GM12878 (cell line): Measurements from ENCODE around the gene LTBP2. TPM values are rescaled to one million over a fixed set of nuclear protein-coding genes. Genes with fewer than 3 reads are reported as not detected.

Experiments
- ATAC-seq: fragments of 200-7000 bp; cut with Tn5 transposase; 3 replicates; pipeline ENCODE4 v1.9.1; 2020; ENCODE audit warnings: mild to moderate bottlenecking, moderate library complexity
- BruUV-seq: library from RNA; stranded (reverse); fragments of 400-500 nt; replicated peaks from 2 replicates; lab custom pipeline; 2021; lab: Mats Ljungman, UMichigan
- CTCF ChIA-PET: fragments of 300-600 bp; sonication (Branson Sonifier 250); formaldehyde crosslinking; extraction: SDS; loops from one replicate; lab custom pipeline; 2021; ENCODE audit warnings: inconsistent platforms; lab: Yijun Ruan, JAX
- POLR2A ChIA-PET: fragments of 350-600 bp; formaldehyde crosslinking; extraction: SDS; loops from one replicate; lab custom pipeline; 2021; ENCODE audit warnings: inconsistent platforms; lab: Charles Lee
- RAD21 ChIA-PET: fragments of 300-600 bp; sonication (Branson Sonifier 250); formaldehyde crosslinking; loops from one replicate; lab custom pipeline; 2023; ENCODE audit warnings: antibody characterized with exemption; ENCODE audit not compliant: unreplicated experiment; lab: Charles Lee
- SMC1A ChIA-PET: fragments of 300-600 bp; sonication (Branson Sonifier 250); formaldehyde crosslinking; loops from one replicate; lab custom pipeline; 2023; ENCODE audit not compliant: unreplicated experiment, uncharacterized antibody; lab: Charles Lee
- DNase-seq: peaks from one replicate; pipeline ENCODE4 v3.0.0-alpha.2; 2011; ENCODE audit warnings: low read depth, low spot score
- FAIRE-seq: peaks from 3 replicates; lab custom pipeline; 2011; peaks lifted over from hg19 to GRCh38; lab: Jason Lieb, UNC
- H2AFZ ChIP-seq: 2 replicates; pipeline ENCODE4 v1.6.0; 2011; ENCODE audit warnings: low read depth, low read length, control low read depth; ENCODE audit not compliant: control insufficient read depth
- H3K27ac ChIP-seq: 2 replicates; pipeline ENCODE4 v1.5.1; 2011; ENCODE audit warnings: control low read depth; ENCODE audit not compliant: control insufficient read depth, insufficient read depth
- H3K27me3 ChIP-seq, 2 experiments: replicated peaks in 1 of 2; 2 replicates each; pipeline versions ENCODE4 v1.6.0 to v1.6.1; 2011; ENCODE audit warnings: low read length in 1 of 2; ENCODE audit not compliant: control insufficient read depth in 2 of 2, insufficient read depth in 2 of 2
- H3K36me3 ChIP-seq, 2 experiments: 2 replicates each; pipeline ENCODE4 v1.5.1; 2011; ENCODE audit warnings: low read length in 1 of 2; ENCODE audit not compliant: control insufficient read depth in 2 of 2, insufficient read depth in 2 of 2
- H3K4me1 ChIP-seq: 2 replicates; pipeline ENCODE4 v1.6.1; 2011; ENCODE audit warnings: mild to moderate bottlenecking, low read length, moderate library complexity, mixed read lengths; ENCODE audit not compliant: control insufficient read depth, insufficient read depth
- H3K4me2 ChIP-seq: 2 replicates; pipeline ENCODE4 v1.6.0; 2011; ENCODE audit warnings: control low read depth; ENCODE audit not compliant: control insufficient read depth, insufficient read depth
- H3K4me3 ChIP-seq: fragments of 200-600 bp; sonication (generic); 2 replicates; pipeline ENCODE4 v1.5.1; 2016
- H3K79me2 ChIP-seq: 2 replicates; pipeline ENCODE4 v1.6.0; 2011; ENCODE audit warnings: low read length; ENCODE audit not compliant: control insufficient read depth, insufficient read depth
- H3K9ac ChIP-seq: 2 replicates; pipeline ENCODE4 v1.8.0; 2011; ENCODE audit warnings: low read length, control low read depth, mixed read lengths; ENCODE audit not compliant: control insufficient read depth, insufficient read depth
- H3K9me3 ChIP-seq: replicated peaks from 3 replicates; pipeline ENCODE4 v1.5.1; 2011; ENCODE audit warnings: mild to moderate bottlenecking, low read length; ENCODE audit not compliant: control insufficient read depth, insufficient read depth
- H4K20me1 ChIP-seq: 2 replicates; pipeline ENCODE4 v1.6.0; 2011; ENCODE audit not compliant: control insufficient read depth, insufficient read depth
- BRCA1 ChIP-seq: IDR thresholded peaks from 2 replicates; pipeline ENCODE4 v1.6.1; 2011; ENCODE audit warnings: low read depth, low read length, improper control_type of control experiment
- CBX3 ChIP-seq: fragments of 200-600 bp; sonication (generic); IDR thresholded peaks from 2 replicates; pipeline ENCODE4 v1.6.1; 2016; ENCODE audit warnings: low read depth, borderline replicate concordance
- GATAD2B ChIP-seq: fragments of 450-650 bp; conservative IDR thresholded peaks from 2 replicates; pipeline ENCODE4 v1.6.1; 2017; ENCODE audit warnings: low read depth, mild to moderate bottlenecking, moderate library complexity
- IRF4 ChIP-seq: IDR thresholded peaks from 2 replicates; pipeline ENCODE4 v1.6.1; 2011; ENCODE audit warnings: low read depth, low read length
- IRF5 ChIP-seq: fragments of 450-650 bp; IDR thresholded peaks from 2 replicates; pipeline ENCODE4 v1.6.1; 2017; ENCODE audit warnings: borderline replicate concordance
- NR2C1 ChIP-seq: fragments of 450-650 bp; IDR thresholded peaks from 2 replicates; pipeline ENCODE4 v1.6.1; 2017; ENCODE audit warnings: antibody characterized with exemption, mild to moderate bottlenecking, moderate library complexity
- NRF1 ChIP-seq: conservative IDR thresholded peaks from 2 replicates; pipeline ENCODE4 v1.6.1; 2011; ENCODE audit warnings: mild to moderate bottlenecking, low read depth, low read length, improper control_type of control experiment
- YBX1 ChIP-seq: fragments of 450-650 bp; IDR thresholded peaks from 2 replicates; pipeline ENCODE4 v1.6.1; 2016; ENCODE audit warnings: antibody characterized with exemption
- ZNF207 ChIP-seq: fragments of 450-650 bp; IDR thresholded peaks from 2 replicates; pipeline ENCODE4 v1.6.1; 2014; ENCODE audit warnings: antibody characterized with exemption, mild to moderate bottlenecking, borderline replicate concordance
- ZNF384 ChIP-seq: IDR thresholded peaks from 2 replicates; pipeline ENCODE4 v1.6.1; 2012; ENCODE audit warnings: low read depth, mild to moderate bottlenecking, low read length, improper control_type of control experiment, borderline replicate concordance
- WGBS: methylation state at CpG from one replicate; pipeline ENCODE4 v1.1.6; 2016; ENCODE audit warnings: low lambda C conversion rate; ENCODE audit not compliant: insufficient replicate concordance, insufficient coverage; ENCODE audit errors: missing lambda C conversion rate; 5-methylcytosine and 5-hydroxymethylcytosine counted together
- in situ Hi-C: fragments of 300-500 bp; cut with MboI; formaldehyde crosslinking; loops from 9 replicates; pipeline ENCODE4 v1.14.3; 2018; ENCODE audit warnings: mixed read lengths
- intact Hi-C: fragments of 100-400 bp; cut with micrococcal nuclease; formaldehyde crosslinking; loops from one replicate; pipeline ENCODE4 v1.14.2; 2022; ENCODE audit not compliant: unreplicated experiment
- polyA plus RNA-seq, 11 experiments: library from polyadenylated mRNA; depleted of rRNA in 4 of 11; unstranded in 6 of 11; stranded (reverse) in 5 of 11; fragments of >200 nt; fragmentation: Nextera tagmentation in 4 of 11; fragmentation: Illumina TruSeq in 1 of 11; extraction: Ambion mirVana in 4 of 11; extraction: Trizol in 1 of 11; gene quantifications; 1 replicate in 1 of 11; 2 replicates in 10 of 11; pipeline versions ENCODE4 v1.2.1 to v1.2.3, GENCODE V29; 2011 to 2016; ENCODE audit warnings: inconsistent platforms in 2 of 11, missing spikeins in 2 of 11, low read depth in 1 of 11
- total RNA-seq, 4 experiments: library from RNA; depleted of rRNA in 3 of 4; stranded (reverse); fragments of >200 nt in 3 of 4; fragmentation: Illumina TruSeq in 1 of 4; extraction: Trizol in 1 of 4; gene quantifications; 2 replicates each; pipeline versions ENCODE4 v1.2.1 to v1.2.3, GENCODE V29; 2013 to 2021

The LTBP2 gene
- total and polyA plus RNA-seq, 10 of the 15 experiments (the other 5 are each of a cell fraction or from before 2014, with no cell fraction given): 0.03 to 0.23 (median 0.06) TPM; not detected in 1

GRCh38 chr14:74482571-74482970 is 129.5 kb downstream of the LTBP2 start:
- Histone ChIP-seq H3K27ac (no peak overlapping the region), H4K20me1 (no peaks in the 10 kb centered on the region), H3K27me3 (no peaks in the 10 kb centered on the region), H2AFZ (no peak overlapping the region), H3K79me2 (no peaks in the 10 kb centered on the region), H3K9ac (no peak overlapping the region), H3K4me1 (no peaks in the 10 kb centered on the region), H3K36me3 (no peaks in the 10 kb centered on the region; a peak in 2 of 4 replicates), H3K9me3 (no peaks in the 10 kb centered on the region), H3K4me2 (no peak overlapping the region), H3K4me3 (no peak overlapping the region)
- ATAC-seq (no peak), DNase-seq (no peak), FAIRE-seq (no peak)
- no TSS peak for BruUV-seq
- CTCF ChIA-PET: interaction anchor here (1.3 kb wide), 2 partner anchors 10 to 20 kb away, joined by 3 to 5 read pairs; partner anchors contain the start of genes ISCA2 and NPC2
- RAD21 ChIA-PET: interaction anchor here (0.5 kb wide), 1 partner anchor 210 kb away, joined by 4 read pairs; no protein-coding TSS in a partner anchor
- 100% methylated on average over 2 of the region's 3 CpGs for WGBS
- in situ Hi-C loops (no loop called here), intact Hi-C loops (no loop called here)
- SMC1A ChIA-PET: interaction anchor here (0.6 to 1.5 kb wide), 2 partner anchors 120 to 372 kb away, joined by 3 to 6 read pairs; no protein-coding TSS in a partner anchor
- no peak for TF ChIP-seq YBX1
- no peak for TF ChIP-seq NRF1
- TF ChIP-seq IRF4: no peak
- no peak for TF ChIP-seq BRCA1
- TF ChIP-seq NR2C1: no peak
- no peak for TF ChIP-seq ZNF207
- no peak for TF ChIP-seq ZNF384
- no peak for TF ChIP-seq IRF5
- no peak for TF ChIP-seq GATAD2B
- TF ChIP-seq CBX3: no peak
- POLR2A ChIA-PET: no interaction called here
